GM18502 (cell line): ENCODE data around the gene GSAP.

Source experiments
- ATAC-seq: cut with Tn5 transposase; IDR thresholded peaks from one replicate; pipeline ENCODE4 v1.9.1; 2021; ENCODE audit warnings: mild to moderate bottlenecking; ENCODE audit not compliant: unreplicated experiment, poor library complexity

The GSAP gene

GRCh38 chr7:77409739-77410547 lies 6.2 kb downstream of the GSAP start:
- ATAC-seq = no peak

- no peak for ATAC-seq
Measured at GRCh38 chr7:77409005-77409738, 7.0 kb downstream of the GSAP start.

GRCh38 chr7:77407906-77408305 lies 8.2 kb downstream of the GSAP start:
- no peak for ATAC-seq

- ATAC-seq = no peak
Measured at GRCh38 chr7:77406421-77406820, 9.7 kb downstream of the GSAP start.

- ATAC-seq = no peak
Measured at GRCh38 chr7:77404641-77405040, 11.5 kb downstream of the GSAP start.

GRCh38 chr7:77403957-77404356 lies 12.2 kb downstream of the GSAP start:
- ATAC-seq = no peak

GRCh38 chr7:77402818-77403217 lies 13.3 kb downstream of the GSAP start:
- ATAC-seq = no peak

GRCh38 chr7:77401002-77401401 lies 15.1 kb downstream of the GSAP start:
- ATAC-seq = no peak

- ATAC-seq = no peak
Measured at GRCh38 chr7:77399816-77400215, 16.3 kb downstream of the GSAP start.

GRCh38 chr7:77396894-77397547 lies 19.1 kb downstream of the GSAP start:
- ATAC-seq = no peak

- ATAC-seq = no peak
Measured at GRCh38 chr7:77395626-77396025, 20.5 kb downstream of the GSAP start.

- no peak for ATAC-seq
Measured at GRCh38 chr7:77393954-77394353, 22.2 kb downstream of the GSAP start.

- ATAC-seq = peak; percentile 98
Measured at GRCh38 chr7:77393261-77393660, 22.9 kb downstream of the GSAP start.

- ATAC-seq = peak; percentile 45
Measured at GRCh38 chr7:77391230-77391629, 24.9 kb downstream of the GSAP start.

- ATAC-seq = no peak
Measured at GRCh38 chr7:77388055-77388641, 28.0 kb downstream of the GSAP start.

- ATAC-seq = no peak
Measured at GRCh38 chr7:77386165-77386822, 29.9 kb downstream of the GSAP start.

GRCh38 chr7:77383333-77383740 lies 32.8 kb downstream of the GSAP start:
- no peak for ATAC-seq

- no peak for ATAC-seq
Measured at GRCh38 chr7:77382532-77382931, 33.6 kb downstream of the GSAP start.

GRCh38 chr7:77378584-77378983 lies 37.6 kb downstream of the GSAP start:
- no peak for ATAC-seq

GRCh38 chr7:77370606-77371005 lies 45.5 kb downstream of the GSAP start:
- ATAC-seq = peak; percentile 76
